ENCODE measurements around the gene SRP19.
A peak's percentile ranks its signal among the peaks of the same experiment; 100 is the strongest.

SRP19 gene

DNA sequence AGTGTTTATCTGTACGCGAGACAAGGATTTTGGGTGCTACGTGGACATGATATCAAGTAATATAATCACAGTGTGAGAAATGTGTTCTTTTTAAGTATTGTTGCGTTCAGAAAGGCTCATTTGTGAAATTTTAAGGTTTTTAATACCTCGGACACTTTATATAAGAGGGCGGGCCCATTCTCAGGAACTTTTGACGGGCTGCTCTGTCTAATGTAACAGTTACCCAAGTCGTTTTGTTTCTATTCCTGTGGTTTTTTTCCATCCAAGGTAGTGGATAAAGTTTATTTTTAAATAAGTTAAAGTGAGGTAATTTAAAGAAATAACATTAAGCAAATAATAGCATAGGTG, 525 bp downstream of the SRP19 start:
- H3K27ac ChIP-seq, result peak overlapping the region; percentile 84
- peaks cover 41% of the 10 kb centered on the region for H3K36me3 ChIP-seq
- TF ChIP-seq, protein P1, sequence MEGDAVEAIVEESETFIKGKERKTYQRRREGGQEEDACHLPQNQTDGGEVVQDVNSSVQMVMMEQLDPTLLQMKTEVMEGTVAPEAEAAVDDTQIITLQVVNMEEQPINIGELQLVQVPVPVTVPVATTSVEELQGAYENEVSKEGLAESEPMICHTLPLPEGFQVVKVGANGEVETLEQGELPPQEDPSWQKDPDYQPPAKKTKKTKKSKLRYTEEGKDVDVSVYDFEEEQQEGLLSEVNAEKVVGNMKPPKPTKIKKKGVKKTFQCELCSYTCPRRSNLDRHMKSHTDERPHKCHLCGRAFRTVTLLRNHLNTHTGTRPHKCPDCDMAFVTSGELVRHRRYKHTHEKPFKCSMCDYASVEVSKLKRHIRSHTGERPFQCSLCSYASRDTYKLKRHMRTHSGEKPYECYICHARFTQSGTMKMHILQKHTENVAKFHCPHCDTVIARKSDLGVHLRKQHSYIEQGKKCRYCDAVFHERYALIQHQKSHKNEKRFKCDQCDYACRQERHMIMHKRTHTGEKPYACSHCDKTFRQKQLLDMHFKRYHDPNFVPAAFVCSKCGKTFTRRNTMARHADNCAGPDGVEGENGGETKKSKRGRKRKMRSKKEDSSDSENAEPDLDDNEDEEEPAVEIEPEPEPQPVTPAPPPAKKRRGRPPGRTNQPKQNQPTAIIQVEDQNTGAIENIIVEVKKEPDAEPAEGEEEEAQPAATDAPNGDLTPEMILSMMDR (IDR thresholded peaks at IDR 0.05), result no peak
- peak overlapping the region; percentile 73 to 93 for H3K4me3 ChIP-seq (ENCODE audit: low read depth in 1 of 2, low read length in 1 of 2)
- no peaks in the 10 kb centered on the region for H3K9me3 ChIP-seq
- peaks cover 22% of the 10 kb centered on the region for H3K27me3 ChIP-seq
- H3K4me1 ChIP-seq (ENCODE audit: control insufficient read depth in 1 of 2, insufficient read depth in 1 of 2, low read depth in 1 of 2, low read length in 1 of 2), result peaks cover 18 to 19% of the 10 kb centered on the region in 2 experiments

DNA sequence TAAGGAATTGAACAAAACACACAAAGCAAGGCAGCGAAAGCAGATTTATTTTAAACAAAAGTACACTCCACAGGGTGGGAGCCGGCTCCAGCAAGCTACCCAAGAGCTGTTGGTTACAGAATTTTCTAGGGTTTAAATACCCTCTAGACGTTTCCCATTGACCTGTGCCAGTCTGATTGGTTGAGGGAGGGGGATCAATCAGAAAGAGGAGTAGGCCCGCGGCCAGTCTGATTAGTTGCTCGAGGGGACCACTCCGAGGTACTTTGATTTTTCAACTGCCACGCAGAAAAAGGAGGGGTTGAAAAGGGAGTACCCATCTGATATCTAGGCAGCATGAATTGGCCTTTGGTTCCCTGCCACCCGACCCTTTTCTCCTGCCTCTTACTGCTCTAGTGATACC, 998 bp downstream of the SRP19 start:
- no peak overlapping the region for H3K27ac ChIP-seq
- peaks cover 46% of the 10 kb centered on the region for H3K36me3 ChIP-seq
- H3K9me3 ChIP-seq, result no peaks in the 10 kb centered on the region
- H3K27me3 ChIP-seq, result peaks cover 18% of the 10 kb centered on the region
- peak overlapping the region; percentile 73 to 93 for H3K4me3 ChIP-seq (ENCODE audit: low read depth in 1 of 2, low read length in 1 of 2)
- H3K4me1 ChIP-seq (ENCODE audit: control insufficient read depth in 1 of 2, insufficient read depth in 1 of 2, low read depth in 1 of 2, low read length in 1 of 2), result peaks cover 18 to 19% of the 10 kb centered on the region in 2 experiments
- TF ChIP-seq, protein P1 (IDR thresholded peaks at IDR 0.05), result no peak

DNA sequence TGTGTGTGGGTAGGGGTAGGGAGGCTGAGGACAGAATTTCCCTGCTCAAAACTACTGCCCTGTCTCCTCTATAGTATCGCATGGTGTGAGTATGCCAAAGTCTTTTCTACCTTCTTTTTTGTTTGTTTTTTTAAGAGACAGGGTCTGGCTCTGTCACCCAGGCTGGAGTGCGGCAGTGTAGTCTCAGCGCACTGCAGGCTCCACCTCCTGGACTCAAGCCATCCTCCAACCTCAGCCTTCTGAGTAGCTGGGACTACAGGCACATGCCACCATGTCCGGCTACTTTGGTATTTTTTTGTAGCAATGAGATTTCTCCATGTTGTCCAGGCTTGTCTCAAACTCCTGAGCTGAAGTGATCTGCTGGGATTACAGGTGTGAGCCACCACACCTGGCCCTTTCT, 2.5 kb downstream of the SRP19 start:
- H3K4me3 ChIP-seq (ENCODE audit: low read depth in 1 of 2, low read length in 1 of 2), result no peak overlapping the region
- H3K9me3 ChIP-seq, result no peaks in the 10 kb centered on the region
- H3K27me3 ChIP-seq, result peaks cover 5% of the 10 kb centered on the region
- TF ChIP-seq, protein P1 (IDR thresholded peaks at IDR 0.05), result no peak
- H3K27ac ChIP-seq, result no peak overlapping the region
- H3K36me3 ChIP-seq, result peaks cover 58% of the 10 kb centered on the region
- H3K4me1 ChIP-seq (ENCODE audit: control insufficient read depth in 1 of 2, insufficient read depth in 1 of 2, low read depth in 1 of 2, low read length in 1 of 2), result peaks cover 18 to 19% of the 10 kb centered on the region in 2 experiments

DNA sequence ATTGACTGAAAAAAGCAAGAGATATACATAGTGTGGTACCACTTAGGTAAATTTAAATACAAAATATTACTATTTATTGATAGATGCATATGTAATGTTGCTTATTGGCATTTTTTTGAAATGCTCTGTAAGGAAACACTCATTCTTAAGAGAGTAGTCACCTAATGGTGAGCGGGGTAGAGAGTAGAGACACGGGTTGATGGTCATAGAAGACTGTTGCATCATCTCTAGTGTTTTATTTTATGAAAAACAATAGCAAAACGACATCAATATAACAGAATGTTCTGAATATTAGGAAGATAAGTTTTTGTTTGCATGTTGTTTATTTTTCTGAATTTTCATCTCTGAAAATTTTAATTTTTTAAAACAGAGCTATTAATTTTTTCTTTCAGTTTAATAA, 4.0 kb downstream of the SRP19 start:
- no peak overlapping the region for H3K27ac ChIP-seq
- H3K27me3 ChIP-seq, result no peaks in the 10 kb centered on the region
- no peak overlapping the region for H3K4me3 ChIP-seq (ENCODE audit: low read depth in 1 of 2, low read length in 1 of 2)
- H3K9me3 ChIP-seq, result no peaks in the 10 kb centered on the region
- TF ChIP-seq, protein P1 (IDR thresholded peaks at IDR 0.05), result no peak
- peaks cover 74% of the 10 kb centered on the region for H3K36me3 ChIP-seq
- peaks cover 18 to 19% of the 10 kb centered on the region in 2 experiments for H3K4me1 ChIP-seq (ENCODE audit: control insufficient read depth in 1 of 2, insufficient read depth in 1 of 2, low read depth in 1 of 2, low read length in 1 of 2)

DNA sequence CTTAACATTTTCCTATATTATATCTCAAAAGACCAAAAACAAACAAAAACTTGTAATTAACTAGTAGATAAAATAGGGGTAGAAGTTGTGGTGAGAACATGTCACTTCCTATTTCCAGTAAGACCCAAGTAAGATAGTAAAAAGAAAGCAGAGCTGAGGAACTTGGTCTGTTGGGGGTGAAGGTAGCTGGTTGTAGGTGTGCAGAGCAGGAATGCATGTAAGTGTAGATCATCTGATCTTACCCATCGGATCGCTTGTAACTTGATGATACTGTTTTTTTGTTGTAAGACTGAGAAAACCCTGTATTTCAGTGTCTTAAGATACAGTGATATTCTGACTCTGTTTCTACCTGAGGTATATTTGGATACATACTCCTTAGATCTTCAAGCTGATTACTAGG, 5.7 kb downstream of the SRP19 start:
- no peak overlapping the region for H3K27ac ChIP-seq
- peaks cover 21 to 22% of the 10 kb centered on the region in 2 experiments for H3K4me1 ChIP-seq (ENCODE audit: control insufficient read depth in 1 of 2, insufficient read depth in 1 of 2, low read depth in 1 of 2, low read length in 1 of 2)
- no peak overlapping the region for H3K4me3 ChIP-seq (ENCODE audit: low read depth in 1 of 2, low read length in 1 of 2)
- TF ChIP-seq, protein P1 (IDR thresholded peaks at IDR 0.05), result no peak
- no peaks in the 10 kb centered on the region for H3K27me3 ChIP-seq
- H3K36me3 ChIP-seq, result peaks cover 80% of the 10 kb centered on the region
- no peaks in the 10 kb centered on the region for H3K9me3 ChIP-seq

DNA sequence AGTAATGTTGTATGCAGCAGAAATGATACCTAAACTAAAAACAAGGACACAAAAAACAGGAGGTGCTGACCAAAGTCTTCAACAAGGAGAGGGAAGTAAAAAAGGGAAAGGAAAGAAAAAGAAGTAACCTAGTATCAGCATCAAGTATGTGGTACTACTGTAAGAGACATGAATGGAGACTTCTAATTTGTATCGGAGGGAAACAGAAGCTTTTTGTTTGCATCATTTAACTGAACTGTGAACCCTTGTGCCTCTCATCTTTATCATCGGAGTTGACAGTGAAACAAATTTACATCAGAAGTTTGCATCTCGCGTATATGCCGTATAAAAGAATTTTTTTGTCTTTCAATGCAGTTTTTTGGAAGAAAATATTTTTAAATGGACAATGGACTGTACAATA, 6.3 kb downstream of the SRP19 start:
- Histone ChIP-seq H3K36me3 (peaks cover 78% of the 10 kb centered on the region), H3K27ac (no peak overlapping the region), H3K9me3 (no peaks in the 10 kb centered on the region), H3K4me3 (ENCODE audit: low read depth in 1 of 2, low read length in 1 of 2) (no peak overlapping the region), H3K27me3 (no peaks in the 10 kb centered on the region), H3K4me1 (ENCODE audit: control insufficient read depth in 1 of 2, insufficient read depth in 1 of 2, low read depth in 1 of 2, low read length in 1 of 2) (peaks cover 21 to 22% of the 10 kb centered on the region in 2 experiments)
- TF ChIP-seq, protein P1 (IDR thresholded peaks at IDR 0.05), result no peak
